ENCODE data around the gene GARNL3.

GARNL3 gene

GRCh38 chr9:127216210-127216887 lies 48.2 kb upstream of the GARNL3 start:
- Histone ChIP-seq H2AFZ (ENCODE audit: low read length) (no peak overlapping the region), H3K9ac (ENCODE audit: low read length) (no peak overlapping the region), H3K36me3 (ENCODE audit: insufficient read depth, low read length) (no peaks in the 10 kb centered on the region), H3K9me2 (ENCODE audit: low read depth, low read length) (no peaks in the 10 kb centered on the region), H4K20me1 (ENCODE audit: insufficient read depth, low read length) (no peaks in the 10 kb centered on the region), H3K4me3 (ENCODE audit: low read depth, low read length, poor library complexity, severe bottlenecking) (no peak overlapping the region), H3K4me1 (ENCODE audit: insufficient read depth, low read length, severe bottlenecking) (no peaks in the 10 kb centered on the region), H3K27me3 (ENCODE audit: insufficient read depth, low read length) (no peaks in the 10 kb centered on the region), H3K79me2 (ENCODE audit: insufficient read depth, low read length) (no peaks in the 10 kb centered on the region), H3K4me2 (ENCODE audit: low read length) (no peak overlapping the region), H3F3A (ENCODE audit: insufficient read depth, low read length) (no peaks in the 10 kb centered on the region), H3K27ac (ENCODE audit: low read depth, low read length, poor library complexity, severe bottlenecking) (no peak overlapping the region), H3K9me3 (ENCODE audit: low read length) (no peaks in the 10 kb centered on the region)
- TF ChIP-seq CTCF (IDR thresholded peaks at IDR 0.05; ENCODE audit: low read length) (no peak), EZH2 (IDR thresholded peaks at IDR 0.05; ENCODE audit: borderline replicate concordance, low read length) (no peak)

GRCh38 chr9:127216888-127217217 lies 47.7 kb upstream of the GARNL3 start:
- H3K27me3 ChIP-seq (ENCODE audit: insufficient read depth, low read length): no peaks in the 10 kb centered on the region
- H3K9ac ChIP-seq (ENCODE audit: low read length): no peak overlapping the region
- no peak overlapping the region for H2AFZ ChIP-seq (ENCODE audit: low read length)
- H3K9me2 ChIP-seq (ENCODE audit: low read depth, low read length): no peaks in the 10 kb centered on the region
- H3K27ac ChIP-seq (ENCODE audit: low read depth, low read length, poor library complexity, severe bottlenecking): no peak overlapping the region
- H3K4me2 ChIP-seq (ENCODE audit: low read length): no peak overlapping the region
- no peaks in the 10 kb centered on the region for H3K4me1 ChIP-seq (ENCODE audit: insufficient read depth, low read length, severe bottlenecking)
- no peaks in the 10 kb centered on the region for H3F3A ChIP-seq (ENCODE audit: insufficient read depth, low read length)
- no peak for TF ChIP-seq CTCF (IDR thresholded peaks at IDR 0.05; ENCODE audit: low read length)
- H3K4me3 ChIP-seq (ENCODE audit: low read depth, low read length, poor library complexity, severe bottlenecking): no peak overlapping the region
- no peaks in the 10 kb centered on the region for H4K20me1 ChIP-seq (ENCODE audit: insufficient read depth, low read length)
- no peaks in the 10 kb centered on the region for H3K79me2 ChIP-seq (ENCODE audit: insufficient read depth, low read length)
- no peaks in the 10 kb centered on the region for H3K36me3 ChIP-seq (ENCODE audit: insufficient read depth, low read length)
- H3K9me3 ChIP-seq (ENCODE audit: low read length): no peaks in the 10 kb centered on the region

DNA sequence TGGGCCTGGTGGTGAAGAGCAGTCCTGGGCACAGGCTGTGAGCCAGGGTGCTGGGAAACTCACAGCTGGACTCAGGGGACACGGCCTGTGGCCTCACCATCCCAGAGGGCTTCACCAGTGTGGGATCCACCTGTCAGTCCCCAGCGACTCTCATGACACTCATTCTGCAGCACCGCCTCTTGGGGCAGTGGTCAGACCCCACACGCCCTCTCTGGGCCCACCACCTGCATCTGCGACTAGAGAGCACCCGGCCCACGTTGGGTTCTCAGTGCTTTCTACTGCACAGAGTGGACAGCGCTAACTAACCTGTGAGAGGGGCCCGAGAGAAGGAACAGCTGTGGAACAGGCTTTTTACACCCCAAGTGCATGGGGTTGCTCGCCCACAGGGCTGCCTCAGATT lies 45.8 kb upstream of the GARNL3 start:
- Histone ChIP-seq H4K20me1 (ENCODE audit: insufficient read depth, low read length) (no peaks in the 10 kb centered on the region), H3K27ac (ENCODE audit: low read depth, low read length, poor library complexity, severe bottlenecking) (no peak overlapping the region), H3K79me2 (ENCODE audit: insufficient read depth, low read length) (no peaks in the 10 kb centered on the region), H3K27me3 (ENCODE audit: insufficient read depth, low read length) (no peaks in the 10 kb centered on the region), H3K36me3 (ENCODE audit: insufficient read depth, low read length) (no peaks in the 10 kb centered on the region), H3F3A (ENCODE audit: insufficient read depth, low read length) (no peaks in the 10 kb centered on the region), H2AFZ (ENCODE audit: low read length) (no peak overlapping the region), H3K4me3 (ENCODE audit: low read depth, low read length, poor library complexity, severe bottlenecking) (no peak overlapping the region), H3K9me3 (ENCODE audit: low read length) (no peaks in the 10 kb centered on the region), H3K4me1 (ENCODE audit: insufficient read depth, low read length, severe bottlenecking) (no peaks in the 10 kb centered on the region), H3K4me2 (ENCODE audit: low read length) (no peak overlapping the region), H3K9ac (ENCODE audit: low read length) (no peak overlapping the region), H3K9me2 (ENCODE audit: low read depth, low read length) (no peaks in the 10 kb centered on the region)
- TF ChIP-seq CTCF (IDR thresholded peaks at IDR 0.05; ENCODE audit: low read length) (no peak), EZH2 (IDR thresholded peaks at IDR 0.05; ENCODE audit: borderline replicate concordance, low read length) (no peak)

All from OCI-LY1 (cell line).